Progenitor cell of endocrine pancreas (in vitro differentiated cells): Measurements from ENCODE around the gene ST8SIA4. TPM values are rescaled to one million over a fixed set of nuclear protein-coding genes. Genes with fewer than 3 reads are reported as not detected.
A peak's percentile ranks its signal among the peaks of the same experiment; 100 is the strongest.

Experiments
- DNase-seq: peaks from one replicate; pipeline ENCODE4 v3.0.0; 2021; ENCODE audit warnings: low spot score; ENCODE audit not compliant: unreplicated experiment
- H3K27ac Mint-ChIP-seq: 2 replicates; pipeline ENCODE4 v1.8.0; 2021; ENCODE audit warnings: mild to moderate bottlenecking, moderate library complexity, mixed read lengths
- H3K27me3 Mint-ChIP-seq: 2 replicates; pipeline ENCODE4 v1.8.0; 2021; ENCODE audit warnings: mixed read lengths
- H3K36me3 Mint-ChIP-seq: 2 replicates; pipeline ENCODE4 v1.8.0; 2022; ENCODE audit warnings: mixed read lengths; ENCODE audit not compliant: insufficient read depth
- H3K4me1 Mint-ChIP-seq: 2 replicates; pipeline ENCODE4 v1.8.0; 2021; ENCODE audit warnings: low read depth, mixed read lengths
- H3K4me3 Mint-ChIP-seq: 2 replicates; pipeline ENCODE4 v1.8.0; 2021; ENCODE audit warnings: low read depth, mild to moderate bottlenecking, moderate library complexity, mixed read lengths
- H3K9me3 Mint-ChIP-seq: 2 replicates; pipeline ENCODE4 v1.8.0; 2021; ENCODE audit warnings: low read depth, mixed read lengths
- total RNA-seq: library from RNA; stranded (reverse); gene quantifications from 2 replicates; pipeline ENCODE4 v1.2.1, GENCODE V29; 2021
- TF ChIP-seq, protein P1 (sequence below): fragments of 200-600 bp; sonication (generic); IDR thresholded peaks from one replicate; pipeline ENCODE4 v1.5.0; 2021; ENCODE audit warnings: antibody characterized with exemption, mild to moderate bottlenecking; ENCODE audit not compliant: unreplicated experiment

ST8SIA4 gene
- total RNA-seq, 1 donor from 2014 or later = 5.5 TPM

DNA sequence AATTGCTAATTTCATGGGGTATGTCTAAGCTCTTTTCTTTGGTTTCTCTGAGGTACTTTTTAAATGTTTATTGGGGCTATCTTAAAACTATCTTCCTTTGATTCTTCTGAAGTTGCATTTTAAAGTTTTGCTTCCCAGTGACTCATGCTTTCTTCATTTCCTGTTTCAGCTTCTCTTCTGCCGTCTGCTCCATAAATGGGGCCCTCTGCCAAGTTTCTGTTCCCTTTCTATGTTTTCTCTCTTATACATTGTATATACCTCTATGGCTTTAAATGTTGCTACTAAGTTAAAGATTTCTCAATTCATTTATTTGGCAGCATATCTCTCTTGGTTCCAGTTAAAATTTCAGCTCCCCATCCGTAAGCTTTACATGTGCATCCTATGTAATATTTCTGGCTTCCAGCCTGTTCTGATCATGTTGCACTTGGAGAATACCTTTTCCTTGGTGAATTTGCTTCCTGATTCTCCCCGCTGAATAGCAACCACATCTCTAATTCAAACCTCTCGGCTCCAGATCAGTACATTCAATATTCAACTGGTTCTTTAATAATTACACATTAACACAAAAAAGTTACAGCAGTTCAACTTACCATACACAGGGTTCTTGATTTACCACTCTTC lies 125.3 kb downstream of the ST8SIA4 start:
- Mint-ChIP-seq H3K36me3 (no peaks in the 10 kb centered on the region), H3K27ac (no peak overlapping the region), H3K27me3 (no peaks in the 10 kb centered on the region), H3K4me3 (no peak overlapping the region), H3K9me3 (peaks cover 10% of the 10 kb centered on the region), H3K4me1 (peaks cover 4% of the 10 kb centered on the region)
- DNase-seq = no peak
- TF ChIP-seq, protein P1, sequence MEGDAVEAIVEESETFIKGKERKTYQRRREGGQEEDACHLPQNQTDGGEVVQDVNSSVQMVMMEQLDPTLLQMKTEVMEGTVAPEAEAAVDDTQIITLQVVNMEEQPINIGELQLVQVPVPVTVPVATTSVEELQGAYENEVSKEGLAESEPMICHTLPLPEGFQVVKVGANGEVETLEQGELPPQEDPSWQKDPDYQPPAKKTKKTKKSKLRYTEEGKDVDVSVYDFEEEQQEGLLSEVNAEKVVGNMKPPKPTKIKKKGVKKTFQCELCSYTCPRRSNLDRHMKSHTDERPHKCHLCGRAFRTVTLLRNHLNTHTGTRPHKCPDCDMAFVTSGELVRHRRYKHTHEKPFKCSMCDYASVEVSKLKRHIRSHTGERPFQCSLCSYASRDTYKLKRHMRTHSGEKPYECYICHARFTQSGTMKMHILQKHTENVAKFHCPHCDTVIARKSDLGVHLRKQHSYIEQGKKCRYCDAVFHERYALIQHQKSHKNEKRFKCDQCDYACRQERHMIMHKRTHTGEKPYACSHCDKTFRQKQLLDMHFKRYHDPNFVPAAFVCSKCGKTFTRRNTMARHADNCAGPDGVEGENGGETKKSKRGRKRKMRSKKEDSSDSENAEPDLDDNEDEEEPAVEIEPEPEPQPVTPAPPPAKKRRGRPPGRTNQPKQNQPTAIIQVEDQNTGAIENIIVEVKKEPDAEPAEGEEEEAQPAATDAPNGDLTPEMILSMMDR = no peak

DNA sequence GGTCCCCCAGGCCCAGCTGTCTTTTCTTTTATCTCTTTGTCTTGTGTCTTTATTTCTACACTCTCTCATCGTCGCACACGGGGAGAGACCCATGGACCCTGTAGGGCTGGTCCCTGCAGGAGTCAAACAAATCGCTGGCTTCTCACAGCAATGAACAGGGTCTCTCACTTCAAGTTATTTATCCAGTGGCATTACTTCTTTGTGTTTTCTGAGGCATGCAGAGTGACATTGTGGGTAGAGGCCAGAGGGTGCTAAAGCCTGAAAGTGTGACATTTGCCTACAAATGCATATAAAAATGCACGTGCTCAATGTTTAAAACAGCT lies 127.6 kb downstream of the ST8SIA4 start:
- no peak overlapping the region for H3K27ac Mint-ChIP-seq
- peaks cover 8% of the 10 kb centered on the region for H3K4me1 Mint-ChIP-seq
- H3K4me3 Mint-ChIP-seq = no peak overlapping the region

DNA sequence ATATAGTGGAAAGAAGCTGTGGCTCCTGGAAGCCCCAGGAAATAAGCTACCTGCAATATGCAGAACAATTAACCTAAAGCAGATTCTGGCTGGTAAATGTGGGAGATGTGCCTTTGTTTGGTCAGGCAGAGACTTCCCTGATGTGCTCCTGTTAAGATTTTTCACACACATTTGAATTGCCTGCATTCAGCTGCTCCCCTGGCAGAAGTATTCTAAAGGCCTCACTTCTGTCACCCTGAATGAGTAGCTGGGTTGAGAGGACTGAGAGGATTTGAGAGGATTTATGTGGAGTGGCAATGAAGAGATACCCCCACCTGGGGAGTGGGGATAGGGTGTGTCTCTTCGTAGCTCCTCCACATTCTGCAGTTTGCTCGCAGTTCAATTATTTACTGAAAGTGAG lies 130.5 kb downstream of the ST8SIA4 start:
- Mint-ChIP-seq H3K36me3 (no peaks in the 10 kb centered on the region), H3K27me3 (no peaks in the 10 kb centered on the region), H3K4me1 (peaks cover 8% of the 10 kb centered on the region), H3K4me3 (no peak overlapping the region), H3K9me3 (peaks cover 15% of the 10 kb centered on the region), H3K27ac (peak overlapping the region; percentile 24)
- TF ChIP-seq, protein P1 = no peak
- no peak for DNase-seq

More for the DNA sequence above, 127.6 kb downstream of the ST8SIA4 start:
- H3K27me3 Mint-ChIP-seq = no peaks in the 10 kb centered on the region
- H3K9me3 Mint-ChIP-seq = peaks cover 10% of the 10 kb centered on the region
- H3K36me3 Mint-ChIP-seq = no peaks in the 10 kb centered on the region
- TF ChIP-seq, protein P1 = no peak
- DNase-seq = no peak

DNA sequence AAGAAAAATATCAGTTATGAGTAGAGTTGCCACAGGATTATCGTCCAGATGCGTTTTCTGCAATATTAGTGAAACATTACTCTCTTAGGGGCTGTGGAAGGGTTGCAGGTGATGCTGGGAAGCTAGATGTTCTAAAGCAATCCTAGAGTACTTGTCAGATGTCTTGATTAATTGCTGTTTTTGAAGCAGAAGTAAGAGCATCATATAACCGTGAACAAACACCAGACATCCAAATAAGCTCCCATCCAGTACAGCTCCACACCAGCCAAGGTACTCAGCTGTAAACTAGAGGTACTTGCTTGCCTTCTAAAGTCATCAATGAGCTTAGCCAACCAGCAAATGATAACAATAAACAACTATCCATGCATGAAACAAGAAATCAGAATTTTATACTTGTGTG lies 131.1 kb downstream of the ST8SIA4 start:
- Mint-ChIP-seq H3K9me3 (peaks cover 15% of the 10 kb centered on the region), H3K27ac (no peak overlapping the region), H3K4me1 (peaks cover 8% of the 10 kb centered on the region), H3K4me3 (no peak overlapping the region), H3K36me3 (no peaks in the 10 kb centered on the region), H3K27me3 (no peaks in the 10 kb centered on the region)
- TF ChIP-seq, protein P1 = no peak
- DNase-seq = no peak

DNA sequence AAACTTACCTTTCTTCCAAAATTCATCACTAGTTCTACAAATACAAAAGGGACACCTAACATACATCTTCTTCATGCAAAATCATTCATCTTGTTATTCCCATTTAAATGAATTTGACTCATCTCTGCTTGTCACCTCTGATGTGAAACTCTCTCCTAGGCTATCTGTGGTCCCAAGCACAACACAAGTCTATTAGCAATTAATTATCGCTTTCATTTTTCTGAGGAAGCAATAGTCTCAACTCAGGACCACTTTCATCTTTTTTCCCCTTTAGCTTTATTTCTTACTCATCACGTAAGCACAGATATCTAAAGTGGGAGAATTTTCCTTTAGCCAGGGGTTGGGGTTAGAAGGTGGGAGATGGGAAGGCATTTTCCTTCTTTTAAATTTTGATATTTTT lies 131.9 kb downstream of the ST8SIA4 start:
- Mint-ChIP-seq H3K36me3 (no peaks in the 10 kb centered on the region), H3K9me3 (peaks cover 15% of the 10 kb centered on the region), H3K27ac (no peak overlapping the region), H3K4me3 (no peak overlapping the region), H3K4me1 (peaks cover 8% of the 10 kb centered on the region), H3K27me3 (no peaks in the 10 kb centered on the region)
- TF ChIP-seq, protein P1 = no peak
- DNase-seq = no peak
